ENCODE data around the gene CBLL2.

- TF ChIP-seq EZH2 (IDR thresholded peaks at IDR 0.05; ENCODE audit: low read length, missing control alignments) = no peak
- TF ChIP-seq, protein P1, sequence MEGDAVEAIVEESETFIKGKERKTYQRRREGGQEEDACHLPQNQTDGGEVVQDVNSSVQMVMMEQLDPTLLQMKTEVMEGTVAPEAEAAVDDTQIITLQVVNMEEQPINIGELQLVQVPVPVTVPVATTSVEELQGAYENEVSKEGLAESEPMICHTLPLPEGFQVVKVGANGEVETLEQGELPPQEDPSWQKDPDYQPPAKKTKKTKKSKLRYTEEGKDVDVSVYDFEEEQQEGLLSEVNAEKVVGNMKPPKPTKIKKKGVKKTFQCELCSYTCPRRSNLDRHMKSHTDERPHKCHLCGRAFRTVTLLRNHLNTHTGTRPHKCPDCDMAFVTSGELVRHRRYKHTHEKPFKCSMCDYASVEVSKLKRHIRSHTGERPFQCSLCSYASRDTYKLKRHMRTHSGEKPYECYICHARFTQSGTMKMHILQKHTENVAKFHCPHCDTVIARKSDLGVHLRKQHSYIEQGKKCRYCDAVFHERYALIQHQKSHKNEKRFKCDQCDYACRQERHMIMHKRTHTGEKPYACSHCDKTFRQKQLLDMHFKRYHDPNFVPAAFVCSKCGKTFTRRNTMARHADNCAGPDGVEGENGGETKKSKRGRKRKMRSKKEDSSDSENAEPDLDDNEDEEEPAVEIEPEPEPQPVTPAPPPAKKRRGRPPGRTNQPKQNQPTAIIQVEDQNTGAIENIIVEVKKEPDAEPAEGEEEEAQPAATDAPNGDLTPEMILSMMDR (conservative IDR thresholded peaks at IDR 0.05 in 1 of 2, IDR thresholded peaks at IDR 0.05 in 1 of 2; ENCODE audit: low read depth in 1 of 2, low read length in 2 of 2) = no peak
These were observed 4.0 kb upstream of the CBLL2 start for GRCh38 chrX:22268706-22269105.
